GM21526 (cell line): ENCODE measurements around the gene NKIRAS2.

Source experiments
- ATAC-seq: cut with Tn5 transposase; IDR thresholded peaks from one replicate; pipeline ENCODE4 v1.9.1; 2021; ENCODE audit warnings: moderate library complexity; ENCODE audit not compliant: unreplicated experiment, low FRiP score

Gene NKIRAS2

DNA sequence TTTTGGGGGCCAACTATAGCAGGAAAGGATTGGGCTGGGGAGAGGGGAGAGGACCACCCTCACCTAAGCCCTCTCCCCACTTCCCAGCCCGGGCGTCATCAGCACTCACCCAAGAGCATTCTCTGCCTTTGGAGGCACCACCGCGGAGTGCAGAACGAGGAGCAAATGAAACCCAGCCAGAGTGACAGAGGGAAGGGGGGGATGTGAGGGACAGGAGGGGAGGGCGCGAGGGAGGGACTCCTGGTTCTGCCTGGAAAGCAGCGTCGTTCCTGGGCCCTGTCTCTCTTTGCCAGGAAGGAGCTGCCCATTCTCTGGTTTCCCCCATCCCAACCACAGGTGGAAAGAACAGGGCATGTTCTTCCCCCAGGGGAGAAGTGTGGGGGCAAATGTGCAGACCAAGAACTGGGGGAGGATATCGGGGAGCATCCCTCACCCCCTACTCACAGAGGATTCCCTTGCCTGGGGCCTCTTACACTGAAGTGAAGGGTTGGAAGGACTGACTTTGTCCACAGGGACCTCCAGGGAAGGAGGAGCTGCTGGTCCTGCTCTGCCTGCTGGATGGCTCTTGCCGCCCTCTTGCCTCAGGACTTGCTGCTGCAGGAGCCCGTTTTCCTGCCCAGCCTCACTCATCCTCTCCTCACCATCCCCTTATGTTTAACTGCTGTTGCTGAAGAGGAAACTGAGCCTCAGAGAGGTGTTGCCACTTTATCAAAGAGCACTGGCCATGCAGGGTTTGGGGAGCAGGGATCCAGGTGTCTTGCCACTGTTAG, 34.0 kb downstream of the NKIRAS2 start:
- no peak for ATAC-seq

DNA sequence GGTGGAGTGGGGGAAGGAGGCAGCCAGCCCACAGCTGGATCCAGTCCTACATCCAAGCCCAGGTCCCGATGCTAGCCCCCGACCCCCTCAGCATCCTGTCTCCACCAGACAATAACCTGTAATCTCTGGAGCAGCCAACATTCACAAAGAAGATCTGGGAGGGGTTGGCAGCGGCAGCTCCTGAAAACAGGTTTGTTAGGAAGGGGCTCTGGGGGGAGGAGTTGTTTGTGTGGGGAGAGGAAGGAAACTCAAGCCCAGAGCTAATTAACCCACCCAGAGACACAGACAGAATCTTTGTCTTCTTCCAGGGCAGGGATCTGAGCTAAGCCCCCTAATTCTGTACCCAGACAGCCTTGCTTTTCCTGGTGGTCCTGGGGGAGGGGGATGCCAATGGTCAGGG, 35.1 kb downstream of the NKIRAS2 start:
- no peak for ATAC-seq

GRCh38 chr17:42055496-42055895, 35.6 kb downstream of the NKIRAS2 start:
- no peak for ATAC-seq

GRCh38 chr17:42056635-42057034, 36.7 kb downstream of the NKIRAS2 start:
- no peak for ATAC-seq

- ATAC-seq = no peak
Observed at GRCh38 chr17:42058063-42058462, 38.2 kb downstream of the NKIRAS2 start.

GRCh38 chr17:42059815-42060214, 39.9 kb downstream of the NKIRAS2 start:
- no peak for ATAC-seq

DNA sequence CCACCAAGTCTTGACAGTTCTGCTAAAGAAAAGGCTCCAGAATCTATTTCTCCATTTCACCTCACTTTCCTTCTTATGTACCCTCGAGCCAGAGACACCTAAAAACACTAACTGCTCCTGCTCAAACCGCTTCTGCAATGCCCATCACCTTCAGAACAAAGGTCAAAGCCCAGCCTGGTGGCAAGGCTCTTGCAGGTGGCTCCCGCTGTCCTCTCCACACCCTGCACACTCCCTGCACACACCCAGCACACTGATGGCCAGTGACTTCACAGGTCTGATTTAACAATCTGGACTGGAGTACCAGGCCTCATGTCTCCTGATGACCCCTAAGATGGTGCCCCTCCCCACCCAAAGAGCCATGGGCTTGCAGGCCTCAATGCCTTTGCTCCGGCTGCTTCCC, 40.3 kb downstream of the NKIRAS2 start:
- ATAC-seq = no peak

DNA sequence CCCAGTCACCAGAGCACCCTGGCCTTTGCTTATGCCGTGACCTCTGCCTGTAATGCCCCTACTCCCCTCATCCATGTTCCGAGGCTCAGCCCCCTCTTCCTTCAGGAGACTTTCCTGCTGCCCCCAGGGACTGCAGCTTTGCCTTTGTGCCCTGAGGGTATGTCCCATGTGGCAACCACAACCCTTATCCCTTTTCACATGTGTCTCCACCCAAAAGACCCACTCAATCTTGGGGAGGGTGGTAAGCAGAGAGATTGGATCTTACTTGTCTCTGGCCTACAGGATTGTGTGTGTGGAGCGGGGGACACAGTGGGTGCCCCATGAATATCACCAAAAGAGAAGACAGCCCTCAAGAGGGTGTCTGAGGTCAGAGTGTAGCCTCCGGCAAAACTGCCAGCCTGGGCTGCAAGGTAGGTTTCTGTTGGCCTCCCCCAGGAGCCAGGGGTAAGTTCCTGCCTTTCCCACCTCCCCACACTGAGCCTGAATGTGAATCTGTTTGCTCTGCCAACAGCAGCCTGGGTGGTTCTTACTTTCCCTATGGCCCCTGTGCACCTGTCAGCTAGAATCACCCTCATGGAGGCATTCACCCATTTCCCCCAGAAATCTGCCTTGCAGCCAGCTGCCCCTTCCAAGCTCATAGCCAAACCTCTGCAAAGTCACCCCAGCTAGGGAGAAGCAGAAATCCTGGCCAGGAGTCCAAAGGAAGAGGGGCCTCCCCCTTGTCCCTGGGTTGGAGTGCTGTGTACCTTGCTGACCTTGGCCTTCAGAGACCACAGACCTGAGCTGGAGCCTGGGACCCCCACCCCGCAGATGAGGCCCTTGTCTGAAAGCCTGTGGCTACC, 42.0 kb downstream of the NKIRAS2 start:
- no peak for ATAC-seq

- ATAC-seq = no peak
Observed at GRCh38 chr17:42062681-42063080, 42.8 kb downstream of the NKIRAS2 start.

DNA sequence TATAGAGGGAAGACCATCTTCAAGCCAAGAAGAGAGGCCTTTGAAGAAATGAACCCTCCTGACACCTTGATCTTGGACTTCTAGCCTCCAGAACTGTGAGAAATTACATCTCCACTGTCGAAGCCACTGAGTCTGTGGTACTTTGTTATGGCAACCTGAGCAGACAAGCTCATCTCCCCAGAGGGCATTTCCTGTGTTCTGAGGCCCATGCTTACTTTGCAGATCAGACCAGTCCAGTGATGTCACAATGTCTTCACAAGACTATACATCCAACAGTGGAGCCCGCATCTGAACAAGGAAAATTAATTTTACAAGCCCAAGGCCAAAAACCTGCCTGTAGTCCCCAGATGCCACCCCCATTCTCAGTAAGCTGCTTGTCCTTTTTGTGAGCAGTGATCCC, 45.3 kb downstream of the NKIRAS2 start:
- no peak for ATAC-seq

DNA sequence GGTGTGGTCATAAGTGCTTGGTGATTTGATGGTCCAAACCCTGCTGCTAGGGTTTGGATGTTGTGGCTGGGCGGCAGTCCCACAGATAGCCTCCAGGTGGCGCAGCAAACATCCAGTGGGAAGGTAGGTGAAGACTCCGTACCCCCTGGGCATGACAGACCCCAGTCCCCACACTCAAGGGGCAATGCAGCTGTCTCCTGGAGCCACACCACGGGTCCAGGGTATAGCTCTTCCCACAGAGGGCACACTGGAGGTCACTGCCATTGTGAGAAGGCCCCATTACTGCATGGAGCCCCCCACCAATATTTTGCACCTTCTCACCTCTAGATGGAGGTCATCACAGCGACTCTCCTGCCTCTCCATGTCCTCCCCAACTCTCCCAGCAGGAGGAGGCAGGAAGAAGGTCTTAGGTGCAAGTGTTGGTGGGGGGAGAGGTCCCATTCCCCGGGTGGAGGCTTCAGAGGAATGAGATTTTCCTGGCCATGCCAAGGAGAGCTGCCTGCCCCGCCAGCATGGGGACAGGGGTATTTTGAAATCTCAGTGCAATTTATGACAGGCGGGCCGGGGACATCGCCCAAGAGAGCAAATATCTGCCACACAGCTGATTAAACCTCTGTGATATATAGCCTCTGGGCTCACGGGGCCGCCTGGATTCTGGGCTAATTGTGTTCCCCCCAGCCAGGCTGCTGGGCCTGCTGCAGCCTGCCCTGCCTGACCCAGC, 47.6 kb downstream of the NKIRAS2 start:
- no peak for ATAC-seq

DNA sequence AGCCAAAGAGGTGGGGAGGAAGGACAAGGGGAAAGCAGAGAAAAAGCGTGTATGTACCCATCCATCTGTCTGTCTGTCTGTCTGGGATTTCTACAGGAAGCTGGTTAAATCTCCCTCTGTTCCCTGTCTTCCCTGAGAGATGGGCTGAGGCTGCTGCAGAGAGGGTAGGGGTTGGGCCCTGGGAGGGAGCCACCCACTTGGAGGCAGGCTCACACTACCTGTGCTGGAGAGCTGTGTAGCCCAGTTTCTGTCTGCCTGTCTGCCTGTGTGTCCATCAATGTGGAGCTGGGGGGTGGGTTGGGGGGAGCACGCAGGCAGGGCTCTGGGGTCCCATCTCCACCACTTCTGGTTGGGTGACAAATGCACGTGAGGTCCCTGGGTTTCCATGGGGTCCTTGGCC, 49.1 kb downstream of the NKIRAS2 start:
- ATAC-seq = no peak

GRCh38 chr17:42071810-42072209, 51.9 kb downstream of the NKIRAS2 start:
- no peak for ATAC-seq

DNA sequence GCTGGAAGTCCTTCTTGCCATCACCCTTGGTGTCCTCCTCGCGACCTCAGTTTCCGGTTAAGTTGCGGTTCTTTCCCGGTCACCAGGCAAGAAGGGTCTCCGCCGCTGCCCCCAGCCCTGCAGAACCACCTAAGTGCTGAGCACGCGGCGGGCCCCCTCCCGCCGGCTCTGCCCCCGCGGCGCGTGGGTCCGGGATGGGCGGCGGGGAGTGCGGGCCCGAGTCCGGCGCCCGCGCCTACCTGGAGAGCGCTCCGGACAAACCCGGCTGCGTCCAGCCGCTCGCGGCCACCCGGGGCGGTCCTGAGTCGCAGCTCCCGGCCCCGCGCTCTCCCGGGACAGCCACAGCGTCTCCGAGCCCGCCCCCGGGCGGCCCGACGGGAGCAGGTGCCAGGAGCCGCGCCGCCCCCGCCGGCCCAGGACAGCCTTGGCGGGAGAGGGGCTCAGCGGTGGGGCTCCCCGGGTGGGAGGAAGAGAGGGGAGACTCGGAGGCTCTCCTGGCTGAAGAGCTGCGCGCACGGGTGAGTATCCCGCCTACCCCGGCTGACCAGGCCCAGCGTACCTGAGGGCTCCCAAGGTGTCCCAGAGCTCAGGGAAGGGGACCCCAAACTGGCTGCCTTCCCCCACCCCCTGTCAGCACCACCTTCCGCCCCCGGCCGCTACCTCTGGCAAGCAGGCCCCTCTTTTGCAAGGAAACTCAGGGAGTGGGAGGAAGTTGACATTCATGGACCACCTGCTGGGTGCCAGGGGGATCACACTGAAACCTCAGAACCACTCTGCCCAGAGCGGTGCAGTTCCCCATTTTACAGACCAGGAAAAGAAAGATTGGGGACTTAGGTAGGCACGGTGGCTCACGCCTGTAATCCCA, 52.7 kb downstream of the NKIRAS2 start:
- no peak for ATAC-seq
